ENCODE data around the gene EDC4.
"Not testable (repeated sequence)": the region's sequence is repeated elsewhere in the genome, so short reads cannot be mapped to it uniquely, and the experiment has no call there.

Gene EDC4

DNA sequence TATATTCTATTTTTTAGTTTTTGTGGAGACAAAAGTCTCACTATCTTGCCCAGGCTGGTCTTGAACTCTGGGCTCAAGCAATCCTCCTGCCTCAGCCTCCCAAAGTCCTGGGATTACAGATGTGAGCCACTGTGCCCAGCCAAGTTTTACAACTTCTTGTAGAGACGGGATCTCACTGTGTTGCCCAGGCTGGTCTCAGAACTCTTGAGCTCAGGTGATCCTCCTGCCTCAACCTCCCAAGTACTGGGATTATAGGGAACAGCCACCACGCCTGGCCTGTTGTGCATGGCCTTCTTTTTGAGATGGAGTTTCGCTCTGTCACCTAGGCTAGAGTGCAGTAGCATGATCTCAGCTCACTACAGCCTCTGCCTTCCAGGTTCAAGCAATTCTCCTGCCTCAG is 19.2 kb upstream of the EDC4 start:
- DNase-seq (ENCODE audit: low read depth): no peak

GRCh38 chr16:67855789-67856188 is 17.1 kb upstream of the EDC4 start:
- no peak for DNase-seq (ENCODE audit: low read depth)

GRCh38 chr16:67856927-67857546 is 15.8 kb upstream of the EDC4 start:
- DNase-seq (ENCODE audit: low read depth): no peak

GRCh38 chr16:67857547-67858233 is 15.2 kb upstream of the EDC4 start:
- peak; percentile 91 for DNase-seq (ENCODE audit: low read depth)

DNA sequence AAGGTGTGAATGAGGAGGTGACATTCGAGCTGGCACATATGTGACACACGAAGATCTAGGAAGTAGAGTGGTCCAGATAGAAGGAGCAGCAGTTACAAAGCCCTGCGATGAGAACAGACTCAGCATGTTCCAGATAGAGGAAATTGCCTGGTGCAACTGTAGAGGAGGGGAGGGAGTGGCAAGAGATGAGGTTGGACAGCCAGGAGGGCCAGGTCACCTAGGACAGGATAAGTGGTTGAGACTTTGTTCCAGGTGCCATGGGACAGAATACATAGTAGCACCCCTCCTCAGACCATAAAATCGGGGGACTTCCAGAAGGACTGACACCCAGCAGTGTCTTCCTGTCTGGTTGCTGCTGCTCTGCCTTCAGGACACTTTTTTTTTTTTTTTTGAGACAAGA is 14.4 kb upstream of the EDC4 start:
- no peak for DNase-seq (ENCODE audit: low read depth)

- no peak for DNase-seq (ENCODE audit: low read depth)
These were observed 12.1 kb upstream of the EDC4 start for GRCh38 chr16:67860589-67861398.

DNA sequence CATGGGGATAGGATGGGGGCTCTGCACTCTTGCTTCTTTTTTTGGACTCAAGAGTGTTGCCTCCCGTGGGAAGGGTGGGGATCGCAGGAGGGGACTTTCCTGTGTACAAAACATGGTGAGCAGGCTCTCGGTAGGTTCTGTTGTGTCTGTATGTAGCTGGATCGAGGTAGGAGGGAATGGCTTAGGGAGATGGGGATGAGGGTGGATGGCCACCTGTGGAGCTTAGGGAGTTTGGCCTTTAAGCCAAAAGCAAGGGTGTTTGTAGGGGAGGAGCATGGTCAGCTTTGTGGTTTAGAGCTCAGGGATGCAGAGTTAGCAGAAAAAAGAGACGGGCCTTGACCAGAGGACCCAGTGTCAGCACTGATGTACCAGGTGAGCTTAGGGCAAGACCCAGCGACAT is 11.0 kb upstream of the EDC4 start:
- DNase-seq (ENCODE audit: low read depth): no peak

- no peak for DNase-seq (ENCODE audit: low read depth)
These were observed 9.9 kb upstream of the EDC4 start for GRCh38 chr16:67862623-67863583.

DNA sequence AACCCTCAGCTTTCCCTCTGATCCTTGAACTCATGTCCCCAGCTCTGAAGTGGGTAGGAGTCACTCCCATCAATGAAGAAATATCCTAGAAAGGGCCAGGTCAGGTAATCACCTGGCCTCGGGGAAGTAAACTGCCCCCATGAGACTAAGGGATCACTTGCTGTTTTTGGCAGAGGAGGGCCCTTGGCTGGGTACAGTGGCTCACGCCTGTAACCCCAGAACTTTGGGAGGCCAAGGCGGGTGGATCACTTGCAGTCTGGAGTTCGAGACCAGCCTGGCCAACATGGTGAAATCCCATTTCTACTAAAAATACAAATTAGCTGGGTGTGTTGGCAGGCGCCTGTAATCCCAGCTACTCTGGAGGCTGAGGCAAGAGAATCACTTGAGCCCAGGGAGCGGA is 8.8 kb upstream of the EDC4 start:
- DNase-seq (ENCODE audit: low read depth): not testable (repeated sequence)

DNA sequence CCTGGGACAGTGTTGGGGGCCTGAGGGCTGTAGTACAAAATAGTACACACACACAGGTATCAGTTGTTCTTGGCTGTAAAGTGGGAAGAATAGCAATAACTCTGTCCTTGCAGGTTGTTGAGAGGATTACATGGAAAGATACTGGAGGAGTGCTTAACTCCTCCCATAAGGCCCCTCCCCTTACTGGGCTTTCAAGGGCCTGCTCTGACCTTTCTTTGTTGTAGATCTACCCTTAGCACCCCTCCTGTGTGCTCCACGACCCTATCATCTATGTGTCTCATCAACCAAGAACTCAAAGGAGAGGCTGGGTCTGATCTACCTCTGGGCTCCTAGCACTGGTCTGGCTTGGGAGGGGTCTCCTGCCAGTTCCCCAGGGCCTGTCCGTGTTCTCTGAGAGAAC is 8.3 kb upstream of the EDC4 start:
- no peak for DNase-seq (ENCODE audit: low read depth)

- no peak for DNase-seq (ENCODE audit: low read depth)
These were observed 7.5 kb upstream of the EDC4 start for GRCh38 chr16:67865318-67865717.

- no peak for DNase-seq (ENCODE audit: low read depth)
These were observed 4.6 kb upstream of the EDC4 start for GRCh38 chr16:67868290-67868689.

DNA sequence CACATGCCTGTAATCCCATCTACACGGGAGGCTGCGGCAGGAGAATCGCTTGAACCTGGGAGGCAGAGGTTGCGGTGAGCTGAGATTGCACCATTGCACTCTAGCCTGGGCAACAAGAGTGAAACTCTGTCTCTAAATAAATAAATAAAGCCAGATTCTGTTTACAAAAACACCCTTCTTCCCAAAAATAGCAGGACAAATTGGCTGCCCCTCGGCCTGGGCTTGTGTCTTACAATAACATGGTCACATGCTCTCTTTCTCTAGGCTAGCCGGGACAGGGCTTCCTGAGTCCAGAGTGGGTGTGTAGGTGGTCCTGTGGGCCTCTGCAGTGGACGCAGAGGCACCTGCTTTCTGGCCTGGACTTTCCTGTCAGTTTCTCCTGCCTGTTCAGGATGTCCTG is 3.2 kb upstream of the EDC4 start:
- DNase-seq (ENCODE audit: low read depth): no peak

GRCh38 chr16:67871256-67871655 is 1.6 kb upstream of the EDC4 start:
- DNase-seq (ENCODE audit: low read depth): no peak

- DNase-seq (ENCODE audit: low read depth): no peak
These were observed 671 bp upstream of the EDC4 start for GRCh38 chr16:67872131-67872630.

- no peak for DNase-seq (ENCODE audit: low read depth)
These were observed 851 bp downstream of the EDC4 start for GRCh38 chr16:67873435-67874370.

GRCh38 chr16:67874372-67874771 is 1.5 kb downstream of the EDC4 start:
- no peak for DNase-seq (ENCODE audit: low read depth)

DNA sequence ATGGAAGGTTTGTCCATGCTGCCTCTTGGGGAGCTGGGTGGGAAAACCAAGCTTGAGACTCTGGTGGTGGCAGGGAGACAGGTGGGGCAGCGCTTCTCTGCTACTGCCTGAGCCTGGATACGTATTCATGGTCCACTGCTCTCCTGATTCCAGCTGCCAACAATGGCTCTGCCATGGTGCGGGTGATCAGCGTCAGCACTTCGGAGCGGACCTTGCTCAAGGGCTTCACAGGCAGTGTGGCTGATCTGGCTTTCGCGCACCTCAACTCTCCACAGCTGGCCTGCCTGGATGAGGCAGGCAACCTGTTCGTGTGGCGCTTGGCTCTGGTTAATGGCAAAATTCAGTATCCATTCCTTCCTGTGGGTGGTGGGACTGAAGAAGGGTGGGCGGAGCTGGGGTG is 4.2 kb downstream of the EDC4 start:
- DNase-seq (ENCODE audit: low read depth): no peak

GRCh38 chr16:67878232-67878631 is 5.4 kb downstream of the EDC4 start:
- DNase-seq (ENCODE audit: low read depth): no peak

GRCh38 chr16:67878846-67879245 is 6.0 kb downstream of the EDC4 start:
- DNase-seq (ENCODE audit: low read depth): no peak

GRCh38 chr16:67879462-67879861 is 6.6 kb downstream of the EDC4 start:
- no peak for DNase-seq (ENCODE audit: low read depth)

All from HS-5 (cell line).